Embryonic facial prominence (tissue), 1 donor: ENCODE data around the gene A3GALT2.

ENCODE experiments used
- DNase-seq: peaks from one replicate; pipeline ENCODE4 v3.0.0-alpha.2; 2016; ENCODE audit errors: extremely low spot score

A3GALT2 gene

DNA sequence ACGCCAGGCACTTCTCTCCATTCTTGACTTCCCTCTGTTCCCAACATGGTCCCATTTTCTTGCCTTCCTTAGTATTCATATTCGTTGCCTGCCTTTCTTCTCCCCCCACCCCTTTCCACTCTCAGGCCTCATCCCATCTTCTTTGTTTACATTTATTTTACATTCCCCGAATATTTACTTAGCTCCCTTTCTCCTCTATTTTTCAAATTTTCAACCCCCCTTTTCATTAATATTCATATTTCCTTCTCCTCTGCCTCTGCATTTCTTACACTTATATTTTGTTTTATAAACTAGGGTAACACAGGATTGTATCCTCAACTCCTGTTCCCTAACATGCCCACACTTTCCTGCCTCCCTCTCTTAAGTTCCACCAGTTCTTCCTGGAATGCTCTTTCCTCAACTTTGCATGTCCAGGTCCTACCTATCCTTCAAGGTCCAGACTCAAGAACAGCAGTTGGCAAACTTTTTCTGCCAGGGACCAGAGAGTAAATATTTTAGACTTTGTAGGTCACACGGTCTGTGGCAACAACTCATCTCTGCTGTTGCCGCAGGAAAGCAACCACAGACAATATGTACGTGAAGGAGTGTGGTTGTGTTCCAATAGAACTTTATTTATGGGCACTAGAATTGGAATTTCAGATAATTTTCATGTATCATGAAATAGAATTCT lies 29.8 kb upstream of the A3GALT2 start:
- DNase-seq: no peak

DNA sequence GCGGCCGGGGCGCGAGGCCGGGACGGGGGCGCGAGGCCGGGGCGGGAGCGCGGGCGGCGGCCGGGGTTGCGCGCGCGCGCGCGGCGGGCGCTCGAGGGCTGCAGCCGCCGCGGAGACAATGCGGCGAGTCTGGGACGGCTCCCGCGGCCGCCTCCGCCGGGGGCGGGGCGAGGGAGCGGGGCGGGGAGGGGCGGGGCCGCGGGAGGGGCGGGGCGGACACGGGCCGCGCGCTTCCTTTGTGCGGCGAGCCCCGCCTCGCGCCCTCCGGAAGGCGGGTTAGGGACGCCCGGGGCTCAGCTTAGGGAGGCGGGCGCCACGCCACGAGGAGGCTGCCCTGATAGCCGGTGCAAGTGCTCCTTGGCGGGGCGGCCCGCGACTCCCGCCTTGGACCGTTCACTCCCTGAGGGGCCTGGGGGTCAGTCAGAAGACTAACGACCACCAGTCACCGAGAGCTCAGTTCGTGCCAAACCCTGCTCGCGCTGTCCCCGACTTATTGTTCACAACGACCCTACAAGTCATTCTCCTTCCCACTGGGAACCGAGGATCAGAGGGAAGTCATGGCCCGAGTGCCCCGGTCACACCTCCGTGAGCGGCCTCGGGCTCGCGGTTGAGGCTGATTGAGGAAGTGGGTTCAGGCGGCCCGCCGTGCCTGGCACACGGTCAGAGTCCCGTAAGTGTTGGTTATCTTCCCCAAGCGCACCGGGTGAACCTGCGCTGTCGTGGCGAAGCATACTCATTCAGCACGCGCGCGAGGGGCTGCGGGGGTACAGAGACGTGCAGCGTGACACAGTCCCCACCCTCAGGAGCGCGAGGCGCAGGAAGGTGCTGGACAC lies 29.1 kb upstream of the A3GALT2 start:
- no peak for DNase-seq

DNA sequence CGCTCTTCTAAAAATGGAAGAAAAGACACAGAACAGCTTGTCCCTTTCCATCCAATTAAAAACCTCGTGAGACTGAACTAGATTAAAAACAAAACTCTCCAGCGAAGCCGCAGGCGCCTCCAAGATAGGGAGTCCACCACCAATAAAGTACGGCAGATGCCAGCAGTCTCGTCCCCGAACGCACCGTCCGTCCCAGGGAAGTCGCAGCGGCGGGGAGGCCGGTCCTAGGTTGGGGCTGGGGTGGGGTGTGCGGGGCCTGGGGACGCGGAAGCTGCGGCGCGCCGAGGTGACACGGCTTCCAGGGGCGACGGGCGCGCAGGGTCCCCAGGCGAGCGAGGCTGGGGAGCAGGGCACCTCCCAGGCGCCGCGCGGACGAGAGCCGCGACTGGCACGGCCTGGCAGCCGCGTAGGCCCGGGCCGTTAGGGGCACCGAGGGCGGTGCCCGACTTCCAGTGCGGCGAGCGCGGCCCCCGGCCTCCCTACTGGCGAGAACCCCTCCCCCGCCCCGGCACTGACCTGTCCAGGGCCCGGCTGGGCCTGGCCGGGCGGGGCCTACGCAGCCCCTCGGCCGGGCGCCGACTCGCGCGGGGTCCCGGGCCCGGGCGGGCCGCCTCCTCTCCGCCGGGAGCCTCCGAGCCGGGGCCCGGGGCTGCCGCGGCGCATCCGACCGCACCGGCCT lies 28.3 kb upstream of the A3GALT2 start:
- DNase-seq: no peak

DNA sequence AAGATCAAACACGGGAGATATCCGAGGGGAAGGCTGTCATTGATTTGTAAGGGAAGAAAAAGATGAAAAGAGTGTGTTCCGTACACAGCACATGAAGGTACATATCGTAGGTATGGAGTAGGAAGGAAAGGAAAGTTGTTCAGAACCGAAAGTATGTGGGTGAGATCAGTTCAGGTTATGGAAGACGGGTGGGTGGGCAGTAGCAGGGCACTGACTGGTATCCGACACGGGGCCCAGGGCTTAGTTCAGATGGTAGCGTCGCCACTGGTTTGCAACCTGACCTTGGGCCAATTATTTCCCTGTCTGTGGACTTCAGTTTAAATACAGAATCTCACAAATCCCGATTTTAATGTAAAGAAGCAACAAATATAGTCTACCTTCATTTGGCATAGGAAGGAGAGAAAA lies 27.8 kb upstream of the A3GALT2 start:
- no peak for DNase-seq

DNA sequence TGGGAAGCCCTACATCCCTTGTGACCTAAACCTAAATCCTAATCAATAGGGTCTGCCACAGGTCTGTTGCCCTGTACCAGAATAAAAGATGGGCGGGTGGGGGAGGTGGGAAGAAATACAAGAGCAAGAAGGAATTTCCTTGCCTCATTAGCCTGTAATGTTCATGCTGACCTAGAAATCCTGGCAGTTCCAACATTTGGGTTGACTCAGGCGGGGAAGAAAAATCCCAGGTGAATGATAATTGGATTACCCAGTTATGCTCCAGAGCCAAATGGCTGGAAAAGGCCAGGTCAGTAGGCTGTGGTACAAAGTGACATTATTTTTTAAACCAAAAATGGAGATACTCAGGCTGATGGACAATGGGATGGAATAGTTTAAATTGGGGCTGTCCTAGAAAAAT lies 27.3 kb upstream of the A3GALT2 start:
- no peak for DNase-seq

DNA sequence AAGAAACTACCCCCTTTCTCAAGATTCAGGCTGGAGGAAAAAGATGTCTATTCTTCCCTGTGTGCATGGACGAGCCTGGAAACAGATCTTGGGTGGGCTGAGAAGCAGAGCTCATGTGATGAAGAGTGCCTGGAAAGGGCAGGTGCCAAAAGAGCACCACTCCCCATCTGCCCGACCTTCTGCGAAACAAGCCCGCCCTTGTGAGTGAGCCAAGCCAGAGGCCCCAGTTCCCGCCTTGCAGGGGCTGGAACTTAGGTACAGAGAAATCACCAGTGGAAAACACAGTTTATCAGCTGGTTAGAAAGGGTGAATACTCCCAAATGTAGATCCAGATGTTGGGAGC lies 26.7 kb upstream of the A3GALT2 start:
- no peak for DNase-seq

DNA sequence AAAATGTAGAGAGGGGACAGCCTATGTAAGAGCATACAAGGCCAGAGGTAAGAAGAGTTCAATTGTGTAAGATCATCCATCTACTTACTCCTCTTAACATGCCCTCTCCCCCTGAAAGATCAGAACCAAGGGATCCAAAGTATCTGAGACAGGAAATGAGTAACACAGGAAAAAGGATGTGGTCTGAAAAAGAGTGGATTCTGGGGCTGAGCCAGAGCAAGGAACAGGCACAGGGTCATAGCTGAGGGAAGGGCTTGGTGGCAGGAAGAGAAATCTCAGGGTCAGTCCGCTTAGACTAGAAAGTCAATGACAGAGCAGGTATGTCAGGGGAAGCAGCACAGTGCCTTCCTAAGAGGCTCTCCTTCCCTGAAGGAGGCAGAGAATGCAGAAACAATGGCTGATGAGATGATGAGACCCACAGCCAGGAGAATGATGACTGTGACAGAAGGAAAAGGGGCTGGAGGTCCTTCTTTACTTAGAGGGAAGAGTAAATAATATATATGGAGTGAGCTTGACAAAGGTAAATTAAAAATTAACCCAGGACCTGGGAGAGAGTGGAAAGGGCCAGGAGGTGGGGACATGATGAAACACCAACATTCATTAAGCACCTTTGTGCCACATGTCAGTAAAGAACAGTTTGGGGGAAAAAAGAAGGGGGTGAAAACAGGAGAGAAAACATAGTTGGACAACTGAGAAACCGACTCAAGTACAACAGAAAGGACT lies 26.2 kb upstream of the A3GALT2 start:
- no peak for DNase-seq

DNA sequence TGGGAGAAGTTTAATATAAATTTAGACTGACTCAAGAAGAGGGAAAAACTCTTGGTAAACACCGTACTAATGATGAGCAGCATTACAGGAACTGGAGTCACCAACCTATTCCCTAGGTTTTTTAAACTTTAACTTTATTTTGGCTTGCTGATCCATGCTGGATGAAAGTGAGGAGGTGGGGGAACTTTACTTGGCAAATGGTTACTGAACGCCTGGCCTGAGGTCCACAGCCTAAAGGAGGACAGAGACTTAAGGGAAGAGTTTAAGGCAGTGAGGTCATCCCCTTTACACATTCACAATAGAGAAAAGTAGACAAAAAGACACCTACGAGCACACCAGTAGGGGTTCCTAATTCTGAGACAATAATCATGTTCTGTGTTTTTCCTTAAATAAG lies 25.6 kb upstream of the A3GALT2 start:
- no peak for DNase-seq

DNA sequence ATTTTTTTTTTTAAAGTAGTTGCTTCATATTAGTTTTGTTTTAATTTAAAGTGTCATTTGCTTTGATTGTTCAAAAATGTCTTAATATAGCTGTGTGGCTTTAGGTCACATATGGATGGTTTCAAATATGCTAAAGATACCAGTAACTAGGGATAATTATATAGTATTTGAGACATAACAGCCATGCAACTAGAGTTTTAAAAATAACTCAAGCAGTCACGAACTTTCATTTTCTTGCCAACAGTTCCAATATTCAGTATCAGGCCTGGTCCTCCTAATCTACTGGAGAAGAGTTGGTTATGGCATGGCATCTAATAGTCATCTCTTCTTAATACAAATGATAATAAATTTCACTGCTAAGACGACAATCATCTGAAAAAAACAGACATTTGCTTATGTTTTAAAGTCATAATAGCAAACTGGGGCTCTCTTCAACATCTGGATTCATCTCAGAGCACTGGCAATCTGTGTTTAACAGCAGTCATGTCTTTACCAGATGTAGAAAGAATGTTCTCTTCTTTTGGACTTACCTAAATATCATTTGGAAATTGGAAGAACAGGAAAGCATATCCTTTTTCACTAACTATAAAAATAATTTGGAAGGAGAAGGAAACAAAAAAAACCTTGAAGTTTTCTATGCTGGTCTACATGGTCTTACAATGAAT lies 24.1 kb upstream of the A3GALT2 start:
- no peak for DNase-seq

DNA sequence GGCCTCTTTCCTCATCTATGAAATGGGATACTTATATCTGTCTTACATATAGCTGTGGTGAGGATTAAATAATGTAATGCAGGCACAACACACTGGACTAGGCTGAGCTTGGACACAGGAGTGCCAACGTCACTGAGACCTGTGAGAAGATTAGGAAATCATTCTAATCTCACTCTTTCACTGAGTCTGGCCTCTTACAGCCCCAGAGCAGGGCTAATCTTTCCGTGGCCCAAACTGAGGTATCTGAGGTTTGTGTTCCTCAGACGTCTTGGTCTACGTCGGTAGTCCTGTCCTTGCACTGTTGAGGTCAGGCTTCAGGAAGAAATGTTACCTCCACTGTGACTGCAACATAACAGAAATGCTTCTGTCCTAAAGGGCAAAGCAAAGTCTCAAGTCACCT lies 22.6 kb upstream of the A3GALT2 start:
- no peak for DNase-seq

DNA sequence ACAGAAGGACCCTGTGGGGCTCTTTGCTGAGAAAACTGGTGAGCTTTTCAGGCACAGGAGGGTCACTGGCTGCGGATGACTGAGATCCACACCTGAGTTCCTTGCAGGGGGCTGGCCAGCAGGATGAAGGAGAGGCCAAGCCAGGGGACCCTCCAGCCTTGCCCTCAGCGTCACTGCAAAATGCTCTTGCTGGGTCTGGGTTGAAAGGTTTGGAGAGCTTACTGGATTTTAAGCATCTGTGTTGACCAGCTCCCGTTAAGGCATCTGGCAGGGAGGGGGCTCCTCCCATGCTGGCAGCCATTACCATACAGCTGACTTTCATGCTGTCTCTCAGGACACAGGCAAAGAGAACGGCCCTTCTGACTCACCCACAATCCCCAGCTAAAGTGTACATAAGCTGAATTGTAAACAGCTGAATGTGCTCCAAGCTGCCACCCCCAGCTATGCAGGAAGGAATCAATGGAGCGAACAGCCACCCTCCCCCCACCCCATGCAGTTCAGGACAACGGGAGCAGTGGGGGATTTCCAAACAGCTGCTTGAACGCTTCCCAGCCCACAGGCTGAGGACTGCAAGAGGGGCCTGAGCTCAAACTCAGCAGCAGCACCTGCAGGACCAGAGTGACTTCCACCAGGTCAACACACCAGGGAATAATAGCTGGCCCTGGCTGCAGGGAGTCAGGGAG lies 21.3 kb upstream of the A3GALT2 start:
- DNase-seq: no peak

DNA sequence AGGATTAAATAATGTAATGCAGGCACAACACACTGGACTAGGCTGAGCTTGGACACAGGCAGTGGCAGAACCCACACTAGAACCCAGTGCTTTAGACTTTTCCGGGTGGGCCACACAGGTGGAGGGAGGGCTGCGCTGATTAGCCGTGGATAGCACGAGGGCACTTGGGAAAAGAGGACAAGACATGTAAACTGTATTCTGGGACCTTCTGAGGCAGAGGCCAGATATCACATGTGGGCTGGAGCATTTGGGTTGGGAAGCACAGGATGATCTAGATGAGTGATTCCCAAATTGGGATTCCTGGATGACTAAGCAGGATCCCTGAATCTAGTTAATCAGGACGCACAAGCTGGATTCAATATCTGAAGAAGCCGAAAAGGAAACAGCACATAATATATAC lies 20.3 kb upstream of the A3GALT2 start:
- no peak for DNase-seq

DNA sequence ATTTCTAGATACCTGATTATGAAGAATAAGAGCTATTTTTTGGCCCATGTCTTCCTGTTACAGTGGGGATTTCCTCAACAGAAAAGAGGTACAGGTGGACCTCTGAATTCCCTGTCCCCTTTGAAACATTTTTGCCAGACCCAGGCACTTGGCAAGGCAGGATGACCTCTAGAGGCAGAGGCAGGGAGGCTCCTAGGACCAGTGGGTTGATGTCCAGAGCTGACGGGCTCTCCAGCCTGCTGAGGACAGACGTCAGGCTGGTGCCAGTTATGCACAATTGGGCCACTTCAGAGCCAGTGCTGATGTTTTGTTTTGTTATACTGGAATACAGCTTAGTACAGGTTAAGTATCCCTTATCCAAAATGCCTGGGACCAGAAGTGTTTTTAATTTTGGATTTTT lies 18.5 kb upstream of the A3GALT2 start:
- no peak for DNase-seq

DNA sequence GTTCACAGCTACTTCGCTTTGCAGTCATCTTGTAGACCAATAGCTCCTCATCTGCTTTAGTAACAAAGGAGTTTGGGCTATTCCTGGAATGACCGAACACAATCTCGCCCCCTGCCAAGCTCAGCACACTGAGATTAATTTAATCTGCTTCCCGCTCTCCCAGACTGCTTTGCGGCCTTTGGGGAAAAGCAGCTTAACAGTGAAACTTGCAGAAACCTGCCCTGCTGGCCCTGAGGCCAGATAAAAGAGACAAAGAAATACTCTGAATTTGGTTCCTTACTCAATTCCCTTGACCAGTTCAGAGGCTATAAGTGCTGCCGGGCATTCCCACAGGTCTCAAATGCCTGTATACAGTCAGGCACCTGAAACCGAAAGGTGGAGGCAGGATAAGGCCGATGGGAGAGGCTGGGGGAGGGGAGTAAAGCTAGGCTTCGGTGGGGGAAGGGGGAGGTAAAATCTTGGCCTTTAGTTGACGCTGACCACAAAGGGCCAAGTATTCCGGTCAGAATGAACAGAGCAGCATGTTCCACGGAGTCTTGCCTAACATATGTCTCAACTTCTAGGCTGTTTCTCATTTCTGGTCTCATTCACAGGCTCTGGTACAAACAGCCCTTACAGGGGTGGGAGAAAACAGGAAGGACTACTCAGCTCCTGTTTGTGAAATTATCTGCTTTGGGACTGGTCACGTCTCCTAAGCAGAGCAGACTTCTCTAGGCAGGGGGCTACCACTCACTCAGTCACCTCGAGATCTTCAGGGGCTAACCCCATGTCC lies 17.7 kb upstream of the A3GALT2 start:
- DNase-seq: no peak

DNA sequence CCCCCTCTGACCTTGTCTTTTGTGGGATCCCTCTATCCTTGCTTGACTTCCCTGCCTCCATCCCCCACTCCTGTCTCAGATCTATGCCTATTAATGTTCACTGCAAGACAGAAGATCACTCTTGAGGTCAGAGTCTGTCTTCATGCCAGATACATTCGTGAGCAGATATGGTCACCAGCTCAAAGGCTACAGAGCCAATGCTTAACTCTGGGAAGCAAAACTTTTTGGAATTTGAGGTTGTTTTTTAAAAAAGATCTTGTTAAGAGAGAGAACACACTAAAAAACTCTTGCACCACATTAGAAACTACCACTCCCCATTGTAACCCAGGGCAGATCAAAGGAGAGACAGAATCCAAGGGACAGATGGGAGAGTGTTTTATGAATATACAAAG lies 17.1 kb upstream of the A3GALT2 start:
- DNase-seq: no peak

DNA sequence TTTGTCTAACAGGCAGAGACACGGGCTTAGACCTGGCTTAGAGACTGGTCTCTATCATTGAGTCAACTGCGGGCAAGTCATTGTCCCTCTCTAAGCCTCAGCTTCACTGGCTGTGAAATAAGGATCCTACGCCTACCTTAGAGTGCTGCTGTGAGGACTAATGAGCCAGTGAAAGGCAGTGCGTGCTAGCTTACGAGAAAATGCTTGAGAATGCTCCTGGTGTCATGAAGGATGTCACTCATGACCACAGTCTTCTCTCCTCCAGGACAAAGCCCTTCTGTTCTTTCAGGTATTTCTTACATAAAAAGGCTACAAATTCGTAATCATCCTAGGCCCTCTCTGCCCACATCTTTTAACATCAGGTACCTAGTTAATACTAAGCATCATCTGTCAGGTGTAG lies 16.5 kb upstream of the A3GALT2 start:
- no peak for DNase-seq

DNA sequence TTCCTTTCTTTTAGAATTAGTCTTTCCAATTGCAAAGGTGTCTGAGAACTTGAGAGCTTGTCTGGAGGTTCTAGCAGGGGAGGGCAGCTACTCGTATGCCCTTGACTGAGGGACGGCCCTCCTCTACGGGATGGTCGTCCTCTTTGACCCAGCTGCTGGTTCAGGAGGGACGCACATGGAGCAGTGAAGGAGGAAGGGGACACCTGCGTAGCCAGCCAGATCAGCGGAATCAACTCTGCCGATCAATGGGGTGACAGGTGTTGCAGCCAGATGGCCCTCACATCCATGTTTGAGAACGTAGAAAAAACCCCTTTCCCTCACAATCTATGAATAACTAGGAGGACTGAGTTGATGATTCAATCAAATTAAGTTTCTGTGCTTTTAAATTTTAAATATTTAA lies 15.7 kb upstream of the A3GALT2 start:
- DNase-seq: no peak

DNA sequence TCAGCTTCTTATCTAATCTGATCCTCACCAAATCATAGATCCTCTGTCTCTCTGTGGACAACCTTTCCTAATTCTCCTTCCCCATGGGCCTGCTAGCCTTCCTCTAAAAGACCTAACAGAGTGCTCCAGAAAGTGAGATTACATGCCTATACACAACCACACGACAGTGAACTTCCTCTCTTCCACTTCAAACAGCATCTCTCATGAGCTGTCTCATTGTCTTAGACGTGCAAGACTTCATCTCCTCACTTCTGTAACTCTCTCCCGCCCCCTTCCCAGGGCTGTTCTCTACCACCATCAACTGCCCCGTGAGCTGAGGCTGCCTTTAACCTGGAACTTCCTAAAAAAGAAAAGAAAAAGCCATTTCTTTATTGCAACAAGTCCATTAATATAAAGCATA lies 14.1 kb upstream of the A3GALT2 start:
- DNase-seq: no peak

DNA sequence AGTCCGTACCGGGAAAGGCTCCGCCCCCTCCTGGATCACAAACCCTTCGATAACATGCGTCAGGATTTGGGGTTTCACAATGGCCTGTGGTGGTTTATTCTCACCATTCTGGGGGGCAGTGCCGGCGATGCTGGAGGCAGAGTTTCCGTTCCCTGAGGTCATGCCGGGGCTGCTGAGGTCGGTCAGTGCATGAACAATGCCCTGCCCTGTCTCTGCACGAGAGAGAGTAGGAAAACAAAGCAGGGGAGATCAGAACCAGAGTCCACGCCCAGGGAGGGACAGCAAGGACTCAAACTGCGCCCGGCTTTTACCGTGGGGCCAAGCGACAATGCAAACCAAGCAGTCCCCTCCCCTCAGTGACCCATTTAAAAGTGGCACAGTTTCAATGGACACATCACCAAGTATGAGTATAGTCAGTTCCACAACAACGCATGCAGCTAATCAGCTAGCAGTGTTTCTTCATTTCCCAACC lies 13.2 kb upstream of the A3GALT2 start:
- DNase-seq: no peak

DNA sequence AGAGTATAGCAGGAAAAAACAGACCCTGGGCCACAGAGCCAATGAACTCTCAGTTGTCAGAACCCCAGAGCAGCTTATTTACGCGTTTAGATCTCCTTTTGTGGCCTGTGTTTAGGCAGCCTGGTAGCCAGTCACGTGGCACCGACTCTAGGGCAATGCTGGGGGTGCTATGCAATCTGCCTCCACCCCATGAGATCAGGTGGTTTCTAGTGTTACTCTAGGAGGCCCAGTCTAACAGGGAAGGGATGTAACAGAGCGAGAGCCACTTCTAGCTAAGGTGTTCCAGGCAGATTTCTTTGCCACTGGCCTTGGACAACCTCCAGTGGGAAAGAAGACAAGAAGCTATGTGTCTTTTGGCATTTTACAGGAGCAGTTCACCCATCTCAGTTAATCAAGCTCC lies 12.0 kb upstream of the A3GALT2 start:
- DNase-seq: no peak
